PC-9 (cell line): ENCODE data around the gene DUSP2.

ENCODE experiments used
- EZH2 ChIP-seq: fragments of 200-600 bp; sonication (generic); IDR thresholded peaks from 2 replicates; pipeline ENCODE4 v1.8.0; 2017; ENCODE audit warnings: antibody characterized with exemption, low read depth
- TF ChIP-seq, protein P1 (sequence below): fragments of 200-600 bp; sonication (generic); conservative IDR thresholded peaks from 2 replicates; pipeline ENCODE4 v1.6.1; 2017; ENCODE audit warnings: mixed run types, antibody characterized with exemption, mild to moderate bottlenecking, moderate library complexity

GRCh38 chr2:96128456-96128855, 16.8 kb downstream of the DUSP2 start:
- TF ChIP-seq, protein P1, sequence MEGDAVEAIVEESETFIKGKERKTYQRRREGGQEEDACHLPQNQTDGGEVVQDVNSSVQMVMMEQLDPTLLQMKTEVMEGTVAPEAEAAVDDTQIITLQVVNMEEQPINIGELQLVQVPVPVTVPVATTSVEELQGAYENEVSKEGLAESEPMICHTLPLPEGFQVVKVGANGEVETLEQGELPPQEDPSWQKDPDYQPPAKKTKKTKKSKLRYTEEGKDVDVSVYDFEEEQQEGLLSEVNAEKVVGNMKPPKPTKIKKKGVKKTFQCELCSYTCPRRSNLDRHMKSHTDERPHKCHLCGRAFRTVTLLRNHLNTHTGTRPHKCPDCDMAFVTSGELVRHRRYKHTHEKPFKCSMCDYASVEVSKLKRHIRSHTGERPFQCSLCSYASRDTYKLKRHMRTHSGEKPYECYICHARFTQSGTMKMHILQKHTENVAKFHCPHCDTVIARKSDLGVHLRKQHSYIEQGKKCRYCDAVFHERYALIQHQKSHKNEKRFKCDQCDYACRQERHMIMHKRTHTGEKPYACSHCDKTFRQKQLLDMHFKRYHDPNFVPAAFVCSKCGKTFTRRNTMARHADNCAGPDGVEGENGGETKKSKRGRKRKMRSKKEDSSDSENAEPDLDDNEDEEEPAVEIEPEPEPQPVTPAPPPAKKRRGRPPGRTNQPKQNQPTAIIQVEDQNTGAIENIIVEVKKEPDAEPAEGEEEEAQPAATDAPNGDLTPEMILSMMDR, result no peak
- TF ChIP-seq EZH2, result no peak
